ENCODE results near the gene EPB41L2. TPM values are rescaled to one million over a fixed set of nuclear protein-coding genes. Genes with fewer than 3 reads are reported as not detected.

EPB41L2 gene
- total RNA-seq, 2 experiments from 2014 or later = 9.5 to 12.3 TPM

- ATAC-seq (ENCODE audit: poor library complexity) = no peak
- Mint-ChIP-seq H3K4me1 (ENCODE audit: low read depth) (peaks cover 26% of the 10 kb centered on the region), H3K27me3 (no peaks in the 10 kb centered on the region), H3K9me3 (peaks cover 1% of the 10 kb centered on the region), H3K27ac (no peak overlapping the region), H3K4me3 (no peak overlapping the region), H3K36me3 (ENCODE audit: low read depth) (peaks cover 12% of the 10 kb centered on the region)
- Histone ChIP-seq H3K4me1 (ENCODE audit: insufficient read depth, low read length) (peaks cover 18% of the 10 kb centered on the region), H3K27ac (ENCODE audit: low read depth in 1 of 2, low read length in 2 of 2) (no peak overlapping the region), H3K27me3 (ENCODE audit: control insufficient read depth in 1 of 2, insufficient read depth in 2 of 2, low read length in 2 of 2) (no peaks in the 10 kb centered on the region), H3K9me3 (ENCODE audit: control insufficient read depth in 1 of 2, insufficient read depth in 1 of 2, low read length in 2 of 2) (peaks cover 3 to 17% of the 10 kb centered on the region in 2 experiments), H3K4me3 (ENCODE audit: low read length) (no peak overlapping the region), H3K36me3 (ENCODE audit: insufficient read depth, low read length) (no peaks in the 10 kb centered on the region)
- no peak for DNase-seq
- ChIA-PET CTCF (no interaction called here), POLR2A (no interaction called here)
- TF ChIP-seq, protein P1, sequence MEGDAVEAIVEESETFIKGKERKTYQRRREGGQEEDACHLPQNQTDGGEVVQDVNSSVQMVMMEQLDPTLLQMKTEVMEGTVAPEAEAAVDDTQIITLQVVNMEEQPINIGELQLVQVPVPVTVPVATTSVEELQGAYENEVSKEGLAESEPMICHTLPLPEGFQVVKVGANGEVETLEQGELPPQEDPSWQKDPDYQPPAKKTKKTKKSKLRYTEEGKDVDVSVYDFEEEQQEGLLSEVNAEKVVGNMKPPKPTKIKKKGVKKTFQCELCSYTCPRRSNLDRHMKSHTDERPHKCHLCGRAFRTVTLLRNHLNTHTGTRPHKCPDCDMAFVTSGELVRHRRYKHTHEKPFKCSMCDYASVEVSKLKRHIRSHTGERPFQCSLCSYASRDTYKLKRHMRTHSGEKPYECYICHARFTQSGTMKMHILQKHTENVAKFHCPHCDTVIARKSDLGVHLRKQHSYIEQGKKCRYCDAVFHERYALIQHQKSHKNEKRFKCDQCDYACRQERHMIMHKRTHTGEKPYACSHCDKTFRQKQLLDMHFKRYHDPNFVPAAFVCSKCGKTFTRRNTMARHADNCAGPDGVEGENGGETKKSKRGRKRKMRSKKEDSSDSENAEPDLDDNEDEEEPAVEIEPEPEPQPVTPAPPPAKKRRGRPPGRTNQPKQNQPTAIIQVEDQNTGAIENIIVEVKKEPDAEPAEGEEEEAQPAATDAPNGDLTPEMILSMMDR (IDR thresholded peaks at IDR 0.05) = no peak
- intact Hi-C loops (cut with DNase I, micrococcal nuclease) = no loop called here
These were observed 3.6 kb downstream of the EPB41L2 start for GRCh38 chr6:131059486-131059885.

DNA sequence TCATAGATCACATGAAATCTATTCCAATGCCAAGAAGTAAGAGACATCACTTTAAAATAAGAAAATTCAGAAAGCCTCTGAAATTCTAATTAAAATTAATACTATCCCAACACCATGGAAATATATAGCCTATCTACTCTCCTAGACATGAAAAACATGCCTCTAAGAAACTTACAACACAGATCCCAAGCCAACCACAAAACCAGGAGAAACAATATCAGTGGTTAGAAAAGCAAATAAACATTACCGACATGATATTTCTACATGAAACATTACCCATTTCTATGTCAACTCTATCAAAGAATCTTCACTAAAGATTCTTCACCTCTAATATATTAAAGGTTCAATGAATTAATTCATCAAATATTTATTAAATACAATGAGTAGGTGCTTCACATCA, 4.8 kb downstream of the EPB41L2 start:
- POLR2A ChIA-PET = no interaction called here
- H3K4me1 ChIP-seq (ENCODE audit: insufficient read depth, low read length) = peaks cover 12% of the 10 kb centered on the region
- CTCF ChIA-PET = no interaction called here
- no peaks in the 10 kb centered on the region for H3K27me3 ChIP-seq (ENCODE audit: control insufficient read depth in 1 of 2, insufficient read depth in 2 of 2, low read length in 2 of 2)
- Mint-ChIP-seq H3K27ac (no peak overlapping the region), H3K4me1 (ENCODE audit: low read depth) (peaks cover 20% of the 10 kb centered on the region), H3K36me3 (ENCODE audit: low read depth) (peaks cover 21% of the 10 kb centered on the region), H3K4me3 (no peak overlapping the region), H3K9me3 (peaks cover 6% of the 10 kb centered on the region), H3K27me3 (no peaks in the 10 kb centered on the region)
- no peaks in the 10 kb centered on the region for H3K36me3 ChIP-seq (ENCODE audit: insufficient read depth, low read length)
- no peak overlapping the region for H3K4me3 ChIP-seq (ENCODE audit: low read length)
- DNase-seq (no peak), ATAC-seq (ENCODE audit: poor library complexity) (no peak)
- intact Hi-C loops (cut with DNase I, micrococcal nuclease) = no loop called here
- peaks cover 13 to 29% of the 10 kb centered on the region in 2 experiments for H3K9me3 ChIP-seq (ENCODE audit: control insufficient read depth in 1 of 2, insufficient read depth in 1 of 2, low read length in 2 of 2)
- TF ChIP-seq, protein P1 (IDR thresholded peaks at IDR 0.05) = no peak
- H3K27ac ChIP-seq (ENCODE audit: low read depth in 1 of 2, low read length in 2 of 2) = no peak overlapping the region

DNA sequence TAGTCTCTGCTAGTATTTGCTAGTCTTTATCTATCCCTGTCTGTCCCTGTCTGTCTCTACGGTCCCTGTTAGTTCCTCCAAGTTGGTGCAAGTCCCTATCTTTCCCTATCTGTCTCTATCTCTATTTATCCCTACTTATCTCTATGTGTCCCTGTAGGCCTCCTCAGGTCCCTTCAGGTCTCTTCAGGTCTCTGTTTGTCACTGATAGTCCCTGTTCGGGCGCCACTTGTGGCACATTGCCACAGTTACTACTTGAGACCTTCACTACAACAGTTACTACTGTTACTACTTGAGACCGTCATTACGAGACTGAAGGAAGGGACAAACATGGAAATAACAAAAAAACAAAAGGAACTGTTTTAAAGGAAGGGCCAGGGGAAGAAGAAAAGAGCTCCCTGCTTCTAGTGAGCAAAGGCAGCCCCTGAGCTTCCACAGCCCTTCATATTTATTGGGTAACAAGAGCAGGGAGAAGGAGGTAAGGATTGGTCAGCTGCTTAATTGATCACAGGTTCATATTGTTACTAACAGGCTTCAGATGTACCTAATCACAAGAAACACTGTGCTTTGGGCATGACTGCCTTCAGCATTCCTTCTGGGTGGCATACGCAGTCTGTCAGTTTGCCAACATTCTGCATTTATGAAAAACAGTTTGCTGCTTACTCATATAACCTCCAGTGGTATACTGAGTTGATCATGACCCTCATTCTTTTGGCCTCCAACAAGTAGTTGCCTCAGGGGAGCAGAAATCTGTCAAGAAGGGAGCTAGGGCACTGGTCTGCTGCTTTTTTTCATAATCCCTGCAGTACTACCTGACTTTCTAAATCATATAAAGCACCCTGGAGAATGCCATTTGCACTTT, 8.4 kb downstream of the EPB41L2 start:
- intact Hi-C loops (cut with DNase I, micrococcal nuclease) = no loop called here
- no peaks in the 10 kb centered on the region for H3K27me3 Mint-ChIP-seq
- peaks cover 6% of the 10 kb centered on the region for H3K9me3 Mint-ChIP-seq
- peaks cover 37% of the 10 kb centered on the region for H3K36me3 Mint-ChIP-seq (ENCODE audit: low read depth)
- Histone ChIP-seq H3K27ac (ENCODE audit: low read depth in 1 of 2, low read length in 2 of 2) (no peak overlapping the region), H3K4me1 (ENCODE audit: insufficient read depth, low read length) (no peaks in the 10 kb centered on the region), H3K9me3 (ENCODE audit: control insufficient read depth in 1 of 2, insufficient read depth in 1 of 2, low read length in 2 of 2) (peaks cover 19 to 29% of the 10 kb centered on the region in 2 experiments), H3K4me3 (ENCODE audit: low read length) (no peak overlapping the region), H3K36me3 (ENCODE audit: insufficient read depth, low read length) (no peaks in the 10 kb centered on the region), H3K27me3 (ENCODE audit: control insufficient read depth in 1 of 2, insufficient read depth in 2 of 2, low read length in 2 of 2) (no peaks in the 10 kb centered on the region)
- H3K27ac Mint-ChIP-seq = no peak overlapping the region
- POLR2A ChIA-PET = no interaction called here
- CTCF ChIA-PET = no interaction called here
- no peak for DNase-seq
- H3K4me3 Mint-ChIP-seq = no peak overlapping the region
- TF ChIP-seq, protein P1 (IDR thresholded peaks at IDR 0.05) = no peak
- ATAC-seq (ENCODE audit: poor library complexity) = no peak
- no peaks in the 10 kb centered on the region for H3K4me1 Mint-ChIP-seq (ENCODE audit: low read depth)

All from CD4-positive, alpha-beta T cell (primary cell).